Dorsolateral prefrontal cortex (tissue), 118 donors: ENCODE measurements around the gene RAD23A. TPM values are rescaled to one million over a fixed set of nuclear protein-coding genes. Genes with fewer than 3 reads are reported as not detected.

Source experiments
- microRNA-seq, 43 experiments: library from miRNA; unstranded; fragments of <30 nt; microRNA quantifications; one replicate each; pipeline ENCODE4 v1.2.0, GENCODE V29; 2022
- total RNA-seq, 120 experiments: library from RNA; stranded (reverse); gene quantifications; one replicate each; pipeline versions ENCODE4 v1.2.3 to v1.2.4, GENCODE V29; 2022

Gene RAD23A
- total RNA-seq, 120 experiments from 2014 or later: 61.4 to 130 (median 95.7) TPM

Small RNAs within 50 kb of the gene (microRNA-seq; reads per million reads assigned to microRNA genes)
- gene MIR5695: 0 to 4.1 (median 0.44) reads per million in 43 experiments
- 0 to 6.3 (median 1.3) reads per million in 43 experiments for gene MIR6515

Other genes starting within 250 kb of the RAD23A start
- gene FBXW9, start 249.2 kb upstream of the RAD23A start, total RNA-seq: 10 to 100 TPM in 16 of 120 experiments, 1 to 10 TPM in 104; 4.4 to 13.3 (median 8.2) TPM
- 100 to 1,000 TPM; 125 to 233 (median 181) TPM for gene TNPO2, start 221.9 kb upstream of the RAD23A start, total RNA-seq
- gene TRIR, start 211.2 kb upstream of the RAD23A start, total RNA-seq: 100 to 1,000 TPM in 68 of 120 experiments, 10 to 100 TPM in 52; 70.9 to 152 (median 104) TPM
- 10 to 100 TPM; 44.1 to 94.0 (median 65.5) TPM for gene GET3, start 208.4 kb upstream of the RAD23A start, total RNA-seq
- gene BEST2, start 194.1 kb upstream of the RAD23A start, total RNA-seq: under 1 TPM in 9 of 120 experiments, not detected in 111; 0.24 to 0.53 (median 0.29) TPM
- 10 to 100 TPM; 23.0 to 79.0 (median 41.2) TPM for gene HOOK2, start 170.3 kb upstream of the RAD23A start, total RNA-seq
- 100 to 1,000 TPM in 14 of 120 experiments, 10 to 100 TPM in 106; 14.0 to 268 (median 48.2) TPM for gene JUNB, start 154.4 kb upstream of the RAD23A start, total RNA-seq
- gene PRDX2, start 144.1 kb upstream of the RAD23A start, total RNA-seq: 100 to 1,000 TPM; 234 to 491 (median 396) TPM
- gene THSD8, start 143.8 kb upstream of the RAD23A start, total RNA-seq: 1 to 10 TPM in 86 of 120 experiments, under 1 TPM in 8, not detected in 26; 0.63 to 7.4 (median 2.4) TPM
- gene RNASEH2A, start 139.3 kb upstream of the RAD23A start, total RNA-seq: 10 to 100 TPM in 10 of 120 experiments, 1 to 10 TPM in 110; 1.6 to 13.4 (median 6.0) TPM
- 10 to 100 TPM in 91 of 120 experiments, 1 to 10 TPM in 29; 3.6 to 23.1 (median 12.0) TPM for gene RTBDN, start 111.3 kb upstream of the RAD23A start, total RNA-seq
- gene MAST1, start 107.3 kb upstream of the RAD23A start, total RNA-seq: 100 to 1,000 TPM in 108 of 120 experiments, 10 to 100 TPM in 12; 55.0 to 260 (median 142) TPM
- gene DNASE2, start 64.4 kb upstream of the RAD23A start, total RNA-seq: 10 to 100 TPM in 119 of 120 experiments, 1 to 10 TPM in 1; 9.5 to 33.1 (median 19.2) TPM
- gene KLF1, start 58.7 kb upstream of the RAD23A start, total RNA-seq: under 1 TPM in 24 of 120 experiments, not detected in 96; 0.24 to 0.88 (median 0.38) TPM
- 10 to 100 TPM; 23.6 to 60.7 (median 37.1) TPM for gene GCDH, start 54.7 kb upstream of the RAD23A start, total RNA-seq
- 1 to 10 TPM in 12 of 120 experiments, under 1 TPM in 19, not detected in 89; 0.32 to 2.1 (median 0.88) TPM for gene SYCE2, start 26.6 kb upstream of the RAD23A start, total RNA-seq
- 100 to 1,000 TPM in 8 of 120 experiments, 10 to 100 TPM in 112; 51.3 to 110 (median 81.3) TPM for gene FARSA, start 12.2 kb upstream of the RAD23A start, total RNA-seq
- gene CALR, start 7.3 kb upstream of the RAD23A start, total RNA-seq: 100 to 1,000 TPM; 148 to 544 (median 264) TPM
- 10 to 100 TPM; 11.9 to 33.8 (median 19.3) TPM for gene GADD45GIP1, start 11.4 kb downstream of the RAD23A start, total RNA-seq
- 1 to 10 TPM in 1 of 120 experiments, under 1 TPM in 49, not detected in 70; 0.14 to 1.1 (median 0.35) TPM for gene DAND5, start 23.7 kb downstream of the RAD23A start, total RNA-seq
- 100 to 1,000 TPM; 219 to 402 (median 309) TPM for gene NFIX, start 49.6 kb downstream of the RAD23A start, total RNA-seq
- 10 to 100 TPM in 2 of 120 experiments, 1 to 10 TPM in 118; 1.0 to 11.8 (median 4.5) TPM for gene LYL1, start 157.0 kb downstream of the RAD23A start, total RNA-seq
- 10 to 100 TPM; 30.6 to 70.9 (median 40.8) TPM for gene TRMT1, start 170.9 kb downstream of the RAD23A start, total RNA-seq
- gene NACC1, start 172.4 kb downstream of the RAD23A start, total RNA-seq: 100 to 1,000 TPM in 5 of 120 experiments, 10 to 100 TPM in 115; 54.8 to 122 (median 79.3) TPM
- gene STX10, start 204.5 kb downstream of the RAD23A start, total RNA-seq: 10 to 100 TPM; 21.7 to 50.2 (median 33.8) TPM
- gene IER2, start 204.5 kb downstream of the RAD23A start, total RNA-seq: 10 to 100 TPM; 15.7 to 43.8 (median 25.6) TPM